Stimulated activated CD4-positive, alpha-beta T cell treated with anti-CD3 and anti-CD28 coated beads, Interleukin-2, amount 100 ng/mL, for 4 hours (primary cell): ENCODE measurements around the gene ADRA2B.

Experiments
- DNase-seq: peaks from one replicate; pipeline ENCODE4 v3.0.0-alpha.2; 2020; ENCODE audit warnings: low read depth

Gene ADRA2B

GRCh38 chr2:96116879-96117533 lies 635 bp upstream of the ADRA2B start:
- DNase-seq: peak; percentile 48

GRCh38 chr2:96115631-96116423 lies 544 bp downstream of the ADRA2B start:
- DNase-seq: no peak

GRCh38 chr2:96114903-96115581 lies 1.3 kb downstream of the ADRA2B start:
- DNase-seq: no peak

- DNase-seq: no peak
Observed at GRCh38 chr2:96114546-96114902, 1.8 kb downstream of the ADRA2B start.

- no peak for DNase-seq
Observed at GRCh38 chr2:96113951-96114350, 2.4 kb downstream of the ADRA2B start.

- DNase-seq: no peak
Observed at GRCh38 chr2:96113367-96113677, 3.0 kb downstream of the ADRA2B start.

GRCh38 chr2:96112501-96113366 lies 3.6 kb downstream of the ADRA2B start:
- DNase-seq: no peak

GRCh38 chr2:96111823-96112500 lies 4.4 kb downstream of the ADRA2B start:
- no peak for DNase-seq

- no peak for DNase-seq
Observed at GRCh38 chr2:96111257-96111640, 5.1 kb downstream of the ADRA2B start.

GRCh38 chr2:96110621-96111256 lies 5.6 kb downstream of the ADRA2B start:
- DNase-seq: no peak

GRCh38 chr2:96109931-96110511 lies 6.3 kb downstream of the ADRA2B start:
- DNase-seq: no peak

- no peak for DNase-seq
Observed at GRCh38 chr2:96109361-96109680, 7.0 kb downstream of the ADRA2B start.

GRCh38 chr2:96108541-96109360 lies 7.6 kb downstream of the ADRA2B start:
- DNase-seq: no peak

GRCh38 chr2:96108151-96108540 lies 8.2 kb downstream of the ADRA2B start:
- DNase-seq: no peak

GRCh38 chr2:96107708-96108065 lies 8.7 kb downstream of the ADRA2B start:
- DNase-seq: no peak

- no peak for DNase-seq
Observed at GRCh38 chr2:96106991-96107707, 9.2 kb downstream of the ADRA2B start.

GRCh38 chr2:96105994-96106715 lies 10.2 kb downstream of the ADRA2B start:
- DNase-seq: no peak

GRCh38 chr2:96105152-96105915 lies 11.0 kb downstream of the ADRA2B start:
- no peak for DNase-seq
